NCI-H2107 (cell line): Measurements from ENCODE around the gene VPS4A.

Experiments used
- DNase-seq: peaks from one replicate; lab custom pipeline; 2025; lab: John Stamatoyannopoulos, UW

Gene VPS4A

GRCh38 chr16:69307091-69307490, 4.1 kb upstream of the VPS4A start:
- DNase-seq: no peak

GRCh38 chr16:69307856-69308255, 3.3 kb upstream of the VPS4A start:
- DNase-seq: no peak

- no peak for DNase-seq
These were observed 1.8 kb upstream of the VPS4A start for GRCh38 chr16:69309316-69309715.

- DNase-seq: no peak
These were observed 610 bp downstream of the VPS4A start for GRCh38 chr16:69311533-69312387.

GRCh38 chr16:69313469-69313868, 2.3 kb downstream of the VPS4A start:
- no peak for DNase-seq

GRCh38 chr16:69314534-69314933, 3.4 kb downstream of the VPS4A start:
- no peak for DNase-seq

GRCh38 chr16:69315486-69316311, 4.5 kb downstream of the VPS4A start:
- no peak for DNase-seq

- no peak for DNase-seq
These were observed 5.5 kb downstream of the VPS4A start for GRCh38 chr16:69316595-69317034.

GRCh38 chr16:69318177-69318910, 7.2 kb downstream of the VPS4A start:
- no peak for DNase-seq

- no peak for DNase-seq
These were observed 7.8 kb downstream of the VPS4A start for GRCh38 chr16:69318911-69319289.

GRCh38 chr16:69319381-69319780, 8.2 kb downstream of the VPS4A start:
- DNase-seq: no peak

GRCh38 chr16:69319826-69320739, 8.9 kb downstream of the VPS4A start:
- no peak for DNase-seq

GRCh38 chr16:69320740-69321073, 9.6 kb downstream of the VPS4A start:
- DNase-seq: no peak

- DNase-seq: no peak
These were observed 9.9 kb downstream of the VPS4A start for GRCh38 chr16:69321080-69321479.

- no peak for DNase-seq
These were observed 11.2 kb downstream of the VPS4A start for GRCh38 chr16:69322343-69322742.

- no peak for DNase-seq
These were observed 12.3 kb downstream of the VPS4A start for GRCh38 chr16:69323415-69323814.

- no peak for DNase-seq
These were observed 12.9 kb downstream of the VPS4A start for GRCh38 chr16:69324013-69324531.

- DNase-seq: no peak
These were observed 13.6 kb downstream of the VPS4A start for GRCh38 chr16:69324585-69325253.

- DNase-seq: no peak
These were observed 14.6 kb downstream of the VPS4A start for GRCh38 chr16:69325784-69326171.

- no peak for DNase-seq
These were observed 15.2 kb downstream of the VPS4A start for GRCh38 chr16:69326172-69326873.
